HG03439 (cell line): Measurements from ENCODE around the gene CLTB.
"Not testable (repeated sequence)": the region's sequence is repeated elsewhere in the genome, so short reads cannot be mapped to it uniquely, and the experiment has no call there.

Source experiments
- ATAC-seq: cut with Tn5 transposase; IDR thresholded peaks from one replicate; pipeline ENCODE4 v1.9.1; 2021; ENCODE audit warnings: mild to moderate bottlenecking, moderate library complexity; ENCODE audit not compliant: unreplicated experiment

Gene CLTB

GRCh38 chr5:176415952-176416924 is at the start of gene CLTB:
Gene CLTB (minus strand): TSS chr5:176416539. CDS start chr5:176416363, 176 bp downstream.
- peak; percentile 81 for ATAC-seq

- ATAC-seq = no peak
Measured at GRCh38 chr5:176463113-176463764, 46.9 kb upstream of the CLTB start.

GRCh38 chr5:176461349-176461748 is 45.0 kb upstream of the CLTB start:
- no peak for ATAC-seq

- no peak for ATAC-seq
Measured at GRCh38 chr5:176458904-176459561, 42.7 kb upstream of the CLTB start.

- ATAC-seq = no peak
Measured at GRCh38 chr5:176454724-176455394, 38.5 kb upstream of the CLTB start.

GRCh38 chr5:176450077-176450476 is 33.7 kb upstream of the CLTB start:
- no peak for ATAC-seq

GRCh38 chr5:176447978-176448608 is 31.8 kb upstream of the CLTB start, which contains the start of gene FAF2:
Gene FAF2 (plus strand): TSS chr5:176448385. CDS start chr5:176448408, 23 bp downstream.
- peak; percentile 92 for ATAC-seq

GRCh38 chr5:176447591-176447977 is 31.2 kb upstream of the CLTB start:
- peak; percentile 36 for ATAC-seq

GRCh38 chr5:176446884-176447590 is 30.7 kb upstream of the CLTB start:
- ATAC-seq = no peak

GRCh38 chr5:176446028-176446665 is 29.8 kb upstream of the CLTB start:
- no peak for ATAC-seq

GRCh38 chr5:176444742-176445141 is 28.4 kb upstream of the CLTB start:
- ATAC-seq = no peak

- not testable (repeated sequence) for ATAC-seq
Measured at GRCh38 chr5:176442911-176443310, 26.6 kb upstream of the CLTB start.

GRCh38 chr5:176441921-176442323 is 25.6 kb upstream of the CLTB start:
- no peak for ATAC-seq

GRCh38 chr5:176440927-176441706 is 24.8 kb upstream of the CLTB start:
- no peak for ATAC-seq

- no peak for ATAC-seq
Measured at GRCh38 chr5:176438959-176439757, 22.8 kb upstream of the CLTB start.

- no peak for ATAC-seq
Measured at GRCh38 chr5:176436656-176437055, 20.3 kb upstream of the CLTB start.

- ATAC-seq = no peak
Measured at GRCh38 chr5:176432707-176433106, 16.4 kb upstream of the CLTB start.

GRCh38 chr5:176429972-176430371 is 13.6 kb upstream of the CLTB start:
- ATAC-seq = no peak
